T-helper 1 cell treated with Interleukin-12 subunit alpha and Interleukin-12 subunit beta and Interleukin-4 antibody, amounts not matched to agents 30 μg/mL and 1 μg/mL, for 36 hours (primary cell): ENCODE results near the gene ADAM8.

Experiments used
- H3K27ac Mint-ChIP-seq: one replicate; pipeline ENCODE4 v1.8.0; 2021; ENCODE audit warnings: mild to moderate bottlenecking, mixed read lengths
- H3K27me3 Mint-ChIP-seq: one replicate; pipeline ENCODE4 v1.8.0; 2021; ENCODE audit warnings: low read depth, mixed read lengths
- H3K36me3 Mint-ChIP-seq: one replicate; pipeline ENCODE4 v1.8.0; 2021; ENCODE audit warnings: low read depth, mixed read lengths
- H3K4me1 Mint-ChIP-seq: one replicate; pipeline ENCODE4 v1.8.0; 2021; ENCODE audit warnings: low read depth, mixed read lengths
- H3K4me3 Mint-ChIP-seq: one replicate; pipeline ENCODE4 v1.8.0; 2021; ENCODE audit warnings: mild to moderate bottlenecking, moderate library complexity, mixed read lengths
- H3K9me3 Mint-ChIP-seq: one replicate; pipeline ENCODE4 v1.8.0; 2021; ENCODE audit warnings: mixed read lengths

ADAM8 gene

DNA sequence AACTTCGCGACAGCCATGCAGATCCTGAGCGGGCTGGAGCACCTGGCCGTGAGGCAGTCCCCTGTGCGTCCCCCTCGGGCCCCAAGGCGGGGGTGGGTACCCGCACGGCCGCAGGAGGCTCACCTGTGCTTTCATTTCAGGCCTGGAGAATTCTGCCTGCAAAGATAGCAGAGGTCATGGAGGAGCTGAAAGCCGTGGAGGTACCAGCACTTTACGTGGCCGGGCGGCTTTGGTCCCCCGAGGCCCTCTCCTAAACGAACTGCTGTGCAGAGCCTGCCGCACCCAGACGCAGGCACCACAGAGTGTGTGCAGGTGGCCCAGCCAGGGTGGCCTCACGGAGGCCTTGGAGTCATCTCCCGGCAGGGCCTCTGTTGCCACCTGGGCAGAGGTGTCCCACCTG is 57.8 kb downstream of the ADAM8 start:
- Mint-ChIP-seq H3K4me3 (no peak overlapping the region), H3K9me3 (no peaks in the 10 kb centered on the region), H3K4me1 (no peaks in the 10 kb centered on the region), H3K27me3 (no peaks in the 10 kb centered on the region), H3K27ac (no peak overlapping the region), H3K36me3 (no peaks in the 10 kb centered on the region)

DNA sequence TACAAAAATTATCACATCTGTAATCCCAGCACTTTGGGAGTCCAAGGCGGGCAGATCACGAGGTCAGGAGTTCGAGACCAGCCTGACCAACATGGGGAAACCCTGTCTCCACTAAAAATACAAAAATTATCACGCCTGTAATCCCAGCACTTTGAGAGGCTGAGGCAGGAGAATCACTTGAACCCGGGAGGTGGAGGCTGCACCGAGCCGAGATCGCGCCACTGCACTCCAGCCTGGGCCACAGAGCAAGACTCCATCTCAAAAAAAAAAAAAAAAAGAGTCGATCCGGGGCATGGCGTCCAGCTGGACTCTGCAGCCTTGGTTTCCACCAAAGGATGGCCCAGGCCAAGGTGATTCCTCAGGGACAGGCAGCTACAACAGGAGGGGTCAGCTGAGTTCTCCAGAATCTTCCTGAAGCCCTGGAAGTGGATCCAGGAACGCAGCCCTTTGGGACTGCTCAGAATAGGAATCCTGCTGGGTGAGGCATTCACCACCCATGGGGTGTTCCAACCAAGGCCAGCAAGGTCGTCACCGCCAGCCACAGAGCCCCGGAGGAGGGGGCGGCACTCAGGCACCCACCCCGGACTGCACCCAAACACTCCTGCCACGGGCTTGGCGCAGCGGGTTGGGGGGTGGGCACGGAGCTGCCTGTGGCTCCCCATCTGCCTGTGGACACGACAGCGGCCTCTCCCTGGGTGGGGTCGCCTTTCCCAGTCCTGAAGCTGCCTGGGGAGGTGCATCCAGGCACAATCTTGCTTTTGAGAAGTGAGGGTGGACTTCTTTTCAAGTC is 58.7 kb downstream of the ADAM8 start:
- Mint-ChIP-seq H3K4me3 (no peak overlapping the region), H3K4me1 (no peaks in the 10 kb centered on the region), H3K27me3 (no peaks in the 10 kb centered on the region), H3K36me3 (no peaks in the 10 kb centered on the region), H3K27ac (no peak overlapping the region), H3K9me3 (no peaks in the 10 kb centered on the region)

DNA sequence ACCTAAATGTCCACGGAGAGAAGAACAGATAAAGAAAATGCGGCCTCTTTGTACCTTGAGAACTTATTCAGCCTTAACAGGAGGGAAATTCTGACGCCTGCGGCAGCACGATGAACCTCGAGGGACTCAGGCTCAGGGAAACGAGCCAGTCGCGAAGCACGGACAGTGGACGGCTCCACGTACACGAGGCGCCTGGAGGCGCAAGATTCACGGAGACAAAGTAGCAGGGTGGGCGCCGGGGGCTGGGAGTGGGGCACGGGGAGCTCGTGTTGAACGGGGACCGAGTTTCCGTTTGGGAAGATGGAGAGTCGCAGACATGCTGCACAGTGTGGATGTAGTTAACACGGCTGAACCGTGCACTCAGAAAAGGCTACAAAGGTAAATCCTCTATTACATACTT is 59.9 kb downstream of the ADAM8 start:
- Mint-ChIP-seq H3K36me3 (no peaks in the 10 kb centered on the region), H3K9me3 (no peaks in the 10 kb centered on the region), H3K27me3 (no peaks in the 10 kb centered on the region), H3K27ac (no peak overlapping the region), H3K4me1 (no peaks in the 10 kb centered on the region), H3K4me3 (no peak overlapping the region)

DNA sequence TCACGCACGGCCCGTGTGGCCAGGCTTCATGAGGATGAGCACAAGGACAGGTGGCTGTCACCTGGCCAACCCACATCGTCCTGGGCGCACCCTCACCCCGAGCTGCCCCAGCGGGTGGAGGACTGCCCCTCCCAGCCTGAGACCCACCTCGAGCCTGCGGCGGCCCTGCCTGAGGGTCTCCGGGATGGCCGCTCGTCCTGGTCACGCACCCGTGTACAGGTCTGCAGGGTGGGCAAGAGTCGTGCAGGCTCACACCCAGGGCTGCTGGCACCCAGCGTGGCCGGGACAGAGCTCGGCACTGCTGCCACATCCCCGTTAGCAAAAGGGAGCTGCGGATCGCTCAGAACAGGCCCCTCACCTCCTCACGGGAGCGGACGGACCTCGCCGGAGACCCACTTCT is 61.1 kb downstream of the ADAM8 start:
- H3K9me3 Mint-ChIP-seq, result no peaks in the 10 kb centered on the region
- H3K27me3 Mint-ChIP-seq, result no peaks in the 10 kb centered on the region
- H3K36me3 Mint-ChIP-seq, result no peaks in the 10 kb centered on the region
- H3K4me3 Mint-ChIP-seq, result no peak overlapping the region
- H3K27ac Mint-ChIP-seq, result no peak overlapping the region
- H3K4me1 Mint-ChIP-seq, result peaks cover under 1% of the 10 kb centered on the region

DNA sequence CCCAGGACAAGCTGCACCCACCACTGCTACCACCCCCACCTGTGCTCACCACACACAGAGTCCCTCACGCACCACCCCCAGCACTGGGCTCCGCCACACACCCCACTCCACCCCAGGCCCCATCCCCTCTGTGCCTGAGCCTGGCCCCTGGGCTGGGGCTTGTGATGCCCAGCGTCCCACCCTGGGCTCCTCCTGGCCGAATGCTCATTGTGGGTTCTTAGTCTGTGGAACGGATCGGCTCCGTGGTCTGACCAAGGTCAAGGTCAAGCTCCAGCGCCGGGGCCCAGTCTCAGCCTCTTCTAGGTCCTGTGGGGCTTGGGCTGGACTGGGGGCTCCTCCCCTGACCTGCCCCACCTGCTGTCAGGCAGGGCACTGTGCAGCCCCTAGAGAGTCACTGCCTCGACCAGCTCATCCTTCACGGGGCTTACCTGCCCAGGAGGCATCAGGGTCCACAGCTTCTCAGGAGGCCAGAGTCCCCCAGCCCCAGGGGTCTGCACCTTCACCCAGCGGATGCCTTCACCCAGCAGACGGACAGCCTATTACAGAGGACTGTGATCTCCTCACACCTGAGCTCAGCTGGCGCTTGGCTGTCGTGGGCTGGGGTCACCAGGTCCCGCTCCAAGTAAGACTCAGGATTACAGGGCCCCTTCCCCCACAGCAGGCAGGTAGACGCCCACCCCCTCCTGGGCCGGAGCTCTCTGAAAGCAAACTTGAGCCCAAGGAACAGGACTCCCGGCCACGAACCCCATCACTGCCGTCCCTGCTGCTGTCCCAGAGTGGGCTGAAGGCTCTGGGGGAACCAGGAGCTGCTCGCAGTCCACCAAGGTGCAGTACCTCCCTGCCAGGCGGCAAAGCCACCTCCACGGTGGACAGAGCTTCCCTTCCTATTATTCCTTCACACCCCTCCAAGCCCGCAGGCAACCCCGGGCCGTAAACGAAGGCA is 61.9 kb downstream of the ADAM8 start:
- H3K4me1 Mint-ChIP-seq, result peaks cover 2% of the 10 kb centered on the region

DNA sequence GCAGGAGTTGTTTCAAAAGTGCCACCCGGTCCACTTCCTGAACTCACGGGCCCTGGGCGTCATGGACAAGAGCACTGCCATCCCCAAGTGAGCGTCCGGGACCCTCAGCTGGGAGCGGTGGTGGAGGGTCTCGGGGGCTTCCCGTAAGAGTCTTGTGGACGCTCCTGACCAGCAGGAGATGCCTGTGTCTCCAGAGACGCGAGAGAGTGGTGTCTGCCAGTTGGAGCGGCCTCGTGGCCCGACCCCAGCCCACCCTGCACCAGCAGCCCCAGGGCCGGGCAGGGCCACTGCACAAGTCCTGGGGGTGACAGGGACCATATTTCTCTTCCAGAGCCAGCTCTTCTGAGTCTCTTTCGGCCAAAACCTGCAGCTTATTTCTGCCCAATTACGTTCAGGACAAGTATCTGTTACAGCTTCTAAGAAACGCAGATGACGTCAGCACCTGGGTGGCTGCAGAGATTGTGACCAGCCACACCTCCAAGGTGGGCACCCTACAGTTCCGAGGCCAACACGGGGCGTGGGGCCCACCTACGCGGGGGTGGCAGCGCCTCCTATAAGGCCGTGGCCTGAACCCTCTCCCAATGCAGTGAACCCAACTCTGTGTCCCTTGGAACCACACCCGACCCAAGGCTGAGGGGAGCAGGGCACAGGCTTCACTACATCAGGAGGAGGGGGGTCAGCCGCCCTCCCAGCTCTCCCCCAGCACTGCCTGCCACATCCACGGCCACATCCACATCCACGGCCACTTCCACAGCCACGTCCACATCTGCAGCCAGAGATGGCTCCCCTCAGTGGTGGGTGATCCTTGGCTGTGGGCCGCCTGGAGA is 62.8 kb downstream of the ADAM8 start:
- no peak overlapping the region for H3K27ac Mint-ChIP-seq
- H3K4me3 Mint-ChIP-seq, result no peak overlapping the region
- no peaks in the 10 kb centered on the region for H3K27me3 Mint-ChIP-seq
- peaks cover 2% of the 10 kb centered on the region for H3K4me1 Mint-ChIP-seq
- H3K9me3 Mint-ChIP-seq, result no peaks in the 10 kb centered on the region
- no peaks in the 10 kb centered on the region for H3K36me3 Mint-ChIP-seq

More for the DNA sequence above, 61.9 kb downstream of the ADAM8 start:
- Mint-ChIP-seq H3K27ac (no peak overlapping the region), H3K27me3 (no peaks in the 10 kb centered on the region), H3K9me3 (no peaks in the 10 kb centered on the region), H3K4me3 (no peak overlapping the region), H3K36me3 (no peaks in the 10 kb centered on the region)

DNA sequence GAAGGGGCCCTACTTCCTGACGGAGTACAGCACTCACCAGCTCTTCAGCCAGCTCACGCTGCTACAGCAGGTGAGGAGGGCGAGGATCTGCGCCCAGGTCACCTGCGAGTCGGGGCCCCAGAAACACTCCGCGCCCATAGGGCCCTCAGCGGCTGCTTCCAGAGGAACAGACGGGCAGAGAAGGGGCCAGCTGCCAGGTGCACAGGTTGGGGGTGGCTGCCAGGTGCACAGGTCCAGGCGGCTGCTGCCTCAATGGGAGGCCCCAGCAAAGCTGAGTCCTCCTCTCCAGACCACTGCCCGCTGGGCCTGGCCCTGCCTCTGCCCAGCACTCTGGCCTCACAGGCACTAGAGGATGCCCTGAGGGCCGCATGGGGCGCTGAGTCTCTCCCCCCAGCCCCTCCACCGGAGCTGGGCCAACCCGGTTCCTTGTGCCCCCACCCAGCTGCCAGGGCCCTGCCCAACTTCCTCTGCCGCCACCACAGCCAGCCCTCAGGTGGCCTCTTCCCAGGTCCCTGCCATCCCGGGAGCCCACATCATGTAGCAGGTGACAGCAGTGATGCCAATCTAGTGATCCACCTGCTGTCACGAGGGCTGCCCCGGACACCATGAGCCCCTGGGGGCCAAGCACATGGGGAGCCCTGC is 63.7 kb downstream of the ADAM8 start:
- H3K4me3 Mint-ChIP-seq, result no peak overlapping the region
- H3K4me1 Mint-ChIP-seq, result peaks cover 2% of the 10 kb centered on the region
- H3K27me3 Mint-ChIP-seq, result no peaks in the 10 kb centered on the region
- H3K27ac Mint-ChIP-seq, result no peak overlapping the region
- no peaks in the 10 kb centered on the region for H3K9me3 Mint-ChIP-seq
- H3K36me3 Mint-ChIP-seq, result no peaks in the 10 kb centered on the region
